ENCODE results near the gene NFATC2IP.

DNA sequence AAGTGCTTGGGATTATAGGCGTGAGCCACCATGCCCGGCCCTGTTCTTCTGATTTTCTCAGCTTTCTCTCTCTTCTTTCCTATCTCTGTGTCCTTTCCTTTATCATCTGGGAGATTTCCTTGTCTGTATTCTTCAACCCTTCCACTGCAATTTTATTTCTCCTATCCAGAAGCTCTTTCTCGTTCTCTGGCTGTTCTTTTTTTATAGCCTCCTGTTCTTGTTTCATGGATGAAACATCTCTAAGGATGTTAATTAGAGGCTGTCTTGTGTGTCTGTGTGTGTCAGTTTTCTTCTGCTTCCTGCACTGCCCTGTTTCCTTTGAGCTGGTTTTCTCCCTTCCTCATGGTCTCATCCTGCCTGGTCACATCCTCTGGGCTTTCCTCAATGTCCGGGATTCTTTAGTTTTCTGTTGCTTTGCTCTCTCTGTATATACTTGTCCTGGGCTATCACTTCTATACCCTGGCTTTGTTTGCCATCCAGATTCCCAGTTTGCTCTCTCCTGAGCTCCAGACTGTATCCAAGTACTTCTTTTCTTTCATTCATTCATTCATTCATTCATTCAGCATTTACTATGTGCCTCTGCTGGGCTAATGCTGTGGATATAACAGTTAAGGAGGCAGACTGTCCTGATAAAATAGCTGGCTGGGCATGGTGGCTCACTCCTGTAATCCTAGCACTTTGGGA, 36.6 kb downstream of the NFATC2IP start:
- no peak for TF ChIP-seq POLR2A (IDR thresholded peaks at IDR 0.05)
- TF ChIP-seq, protein P1, sequence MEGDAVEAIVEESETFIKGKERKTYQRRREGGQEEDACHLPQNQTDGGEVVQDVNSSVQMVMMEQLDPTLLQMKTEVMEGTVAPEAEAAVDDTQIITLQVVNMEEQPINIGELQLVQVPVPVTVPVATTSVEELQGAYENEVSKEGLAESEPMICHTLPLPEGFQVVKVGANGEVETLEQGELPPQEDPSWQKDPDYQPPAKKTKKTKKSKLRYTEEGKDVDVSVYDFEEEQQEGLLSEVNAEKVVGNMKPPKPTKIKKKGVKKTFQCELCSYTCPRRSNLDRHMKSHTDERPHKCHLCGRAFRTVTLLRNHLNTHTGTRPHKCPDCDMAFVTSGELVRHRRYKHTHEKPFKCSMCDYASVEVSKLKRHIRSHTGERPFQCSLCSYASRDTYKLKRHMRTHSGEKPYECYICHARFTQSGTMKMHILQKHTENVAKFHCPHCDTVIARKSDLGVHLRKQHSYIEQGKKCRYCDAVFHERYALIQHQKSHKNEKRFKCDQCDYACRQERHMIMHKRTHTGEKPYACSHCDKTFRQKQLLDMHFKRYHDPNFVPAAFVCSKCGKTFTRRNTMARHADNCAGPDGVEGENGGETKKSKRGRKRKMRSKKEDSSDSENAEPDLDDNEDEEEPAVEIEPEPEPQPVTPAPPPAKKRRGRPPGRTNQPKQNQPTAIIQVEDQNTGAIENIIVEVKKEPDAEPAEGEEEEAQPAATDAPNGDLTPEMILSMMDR (IDR thresholded peaks at IDR 0.05) = no peak
